ENCODE measurements around the gene GNG13.

GNG13 gene

GRCh38 chr16:783404-784161 lies 17.0 kb downstream of the GNG13 start:
- H3K27ac ChIP-seq, result no peak overlapping the region
- TF ChIP-seq, protein P1, sequence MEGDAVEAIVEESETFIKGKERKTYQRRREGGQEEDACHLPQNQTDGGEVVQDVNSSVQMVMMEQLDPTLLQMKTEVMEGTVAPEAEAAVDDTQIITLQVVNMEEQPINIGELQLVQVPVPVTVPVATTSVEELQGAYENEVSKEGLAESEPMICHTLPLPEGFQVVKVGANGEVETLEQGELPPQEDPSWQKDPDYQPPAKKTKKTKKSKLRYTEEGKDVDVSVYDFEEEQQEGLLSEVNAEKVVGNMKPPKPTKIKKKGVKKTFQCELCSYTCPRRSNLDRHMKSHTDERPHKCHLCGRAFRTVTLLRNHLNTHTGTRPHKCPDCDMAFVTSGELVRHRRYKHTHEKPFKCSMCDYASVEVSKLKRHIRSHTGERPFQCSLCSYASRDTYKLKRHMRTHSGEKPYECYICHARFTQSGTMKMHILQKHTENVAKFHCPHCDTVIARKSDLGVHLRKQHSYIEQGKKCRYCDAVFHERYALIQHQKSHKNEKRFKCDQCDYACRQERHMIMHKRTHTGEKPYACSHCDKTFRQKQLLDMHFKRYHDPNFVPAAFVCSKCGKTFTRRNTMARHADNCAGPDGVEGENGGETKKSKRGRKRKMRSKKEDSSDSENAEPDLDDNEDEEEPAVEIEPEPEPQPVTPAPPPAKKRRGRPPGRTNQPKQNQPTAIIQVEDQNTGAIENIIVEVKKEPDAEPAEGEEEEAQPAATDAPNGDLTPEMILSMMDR (conservative IDR thresholded peaks at IDR 0.05), result no peak

- TF ChIP-seq, protein P1 (conservative IDR thresholded peaks at IDR 0.05), result no peak
- H3K27ac ChIP-seq, result no peak overlapping the region
Measured at GRCh38 chr16:782766-783403, 17.6 kb downstream of the GNG13 start.

GRCh38 chr16:782258-782657 lies 18.3 kb downstream of the GNG13 start:
- TF ChIP-seq, protein P1 (conservative IDR thresholded peaks at IDR 0.05), result no peak
- no peak overlapping the region for H3K27ac ChIP-seq

GRCh38 chr16:781346-782010 lies 19.1 kb downstream of the GNG13 start:
- TF ChIP-seq, protein P1 (conservative IDR thresholded peaks at IDR 0.05), result no peak
- no peak overlapping the region for H3K27ac ChIP-seq

DNA sequence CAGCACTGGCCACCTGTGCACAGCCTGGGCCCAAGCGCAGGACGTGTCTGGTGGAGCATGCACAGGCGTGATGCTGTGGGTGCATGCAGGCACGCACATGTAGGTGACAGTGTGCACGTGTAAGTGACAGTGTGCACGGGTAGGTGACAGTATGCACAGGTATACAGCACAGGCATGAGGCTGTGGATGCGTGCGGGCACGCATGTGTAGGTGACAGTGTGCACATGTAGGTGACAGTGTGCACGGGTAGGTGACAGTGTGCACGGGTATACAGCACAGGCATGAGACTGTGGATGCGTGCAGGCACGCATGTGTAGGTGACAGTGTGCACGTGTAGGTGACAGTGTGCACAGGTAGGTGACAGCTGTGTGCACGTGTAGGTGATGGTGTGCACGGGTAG lies 20.2 kb downstream of the GNG13 start:
- TF ChIP-seq, protein P1 (conservative IDR thresholded peaks at IDR 0.05), result no peak
- no peak overlapping the region for H3K27ac ChIP-seq

DNA sequence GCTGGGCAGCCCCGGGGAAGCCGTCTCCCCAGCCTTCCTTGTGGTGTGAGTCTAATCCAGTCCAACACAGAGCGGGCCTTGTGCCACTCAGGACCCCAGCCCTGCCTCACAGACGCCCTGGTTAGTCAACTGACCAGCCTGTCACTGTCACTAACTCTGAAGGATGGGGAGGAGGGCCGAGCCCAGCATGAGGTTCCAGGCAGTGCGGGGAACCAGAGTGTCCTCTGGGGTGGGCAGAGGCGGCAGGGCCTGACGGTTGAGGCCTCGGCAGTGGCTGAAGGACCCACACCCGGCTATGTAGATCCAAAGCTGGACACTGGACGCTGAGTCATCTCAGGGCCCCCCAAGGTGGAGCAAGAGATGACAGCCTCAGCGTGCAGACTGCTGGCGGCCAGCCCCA lies 21.0 kb downstream of the GNG13 start:
- TF ChIP-seq, protein P1 (conservative IDR thresholded peaks at IDR 0.05), result no peak
- H3K27ac ChIP-seq, result no peak overlapping the region

DNA sequence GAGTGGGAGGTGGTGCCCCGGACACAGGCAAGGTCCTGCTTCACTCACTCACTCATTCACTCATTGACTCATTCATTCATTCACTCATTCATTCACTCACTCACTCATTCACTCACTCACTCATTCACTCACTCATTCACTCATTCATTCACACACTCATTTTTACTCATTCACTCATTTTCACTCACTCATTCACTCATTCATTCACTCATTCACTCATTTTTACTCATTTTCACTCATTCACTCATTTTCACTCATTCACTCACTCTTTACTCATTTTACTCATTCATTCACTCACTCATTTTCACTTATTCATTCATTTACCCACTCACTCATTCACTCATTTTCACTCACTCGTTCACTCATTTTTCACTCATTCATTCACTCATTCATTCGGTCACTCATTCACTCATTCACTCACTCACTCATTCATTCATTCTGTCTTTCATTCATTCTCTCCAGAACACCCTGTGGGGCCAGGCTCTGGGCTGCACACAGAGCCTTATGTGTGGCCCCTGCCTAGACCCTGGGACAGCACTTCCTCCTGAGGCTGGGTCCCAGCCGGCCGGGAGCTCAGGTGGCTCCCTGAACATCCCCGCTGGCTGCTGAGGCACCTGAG lies 21.5 kb downstream of the GNG13 start:
- TF ChIP-seq, protein P1 (conservative IDR thresholded peaks at IDR 0.05), result no peak
- H3K27ac ChIP-seq, result no peak overlapping the region

All from VCaP (cell line).